Occipital lobe (tissue), 2 donors: ENCODE data around the gene FRMD3. TPM values are rescaled to one million over a fixed set of nuclear protein-coding genes. Genes with fewer than 3 reads are reported as not detected.

Experiments used
- small RNA-seq: library from RNA; depleted of rRNA; stranded (forward); fragments of <200 nt; gene quantifications from one replicate; pipeline ENCODE3, GENCODE V24; 2014
- total RNA-seq: library from RNA; depleted of rRNA; stranded (reverse); fragments of >200 nt; gene quantifications from one replicate; pipeline ENCODE4 v1.2.3, GENCODE V29; 2014

The FRMD3 gene
- total RNA-seq, 1 donor from 2014 or later = 68.8 TPM

Small RNA genes lying within 50 kb of the gene (small RNA-seq; reads per million reads assigned to genes)
- gene AL137847.3 (not detected), gene RN7SKP242 (not detected), gene RNU4-29P (not detected)

Other genes with a start within 250 kb of the FRMD3 start
- 6.4 TPM for gene IDNK, start 84.7 kb upstream of the FRMD3 start, total RNA-seq
- 265 TPM for gene UBQLN1, start 169.6 kb upstream of the FRMD3 start, total RNA-seq